Endothelial cell of umbilical vein (primary cell): ENCODE measurements around the gene CSNK1A1. TPM values are rescaled to one million over a fixed set of nuclear protein-coding genes. Genes with fewer than 3 reads are reported as not detected.

Source experiments
- BruUV-seq: library from RNA; stranded (reverse); fragments of 400-500 nt; replicated peaks from 2 replicates; lab custom pipeline; 2021; lab: Mats Ljungman, UMichigan
- CTCF ChIA-PET: fragments of 300-600, 350-600 bp; sonication (Branson Sonifier 250); formaldehyde crosslinking; loops from one replicate; lab custom pipeline; 2021; ENCODE audit warnings: antibody characterized with exemption, inconsistent platforms; lab: Charles Lee
- POLR2A ChIA-PET: fragments of 300-600, 350-600 bp; sonication (Branson Sonifier 250); formaldehyde crosslinking; loops from one replicate; lab custom pipeline; 2021; ENCODE audit warnings: antibody characterized with exemption, inconsistent platforms; lab: Charles Lee
- DNase-seq: peaks from one replicate; pipeline ENCODE4 v3.0.0-alpha.2; 2011; ENCODE audit warnings: low read depth, low spot score
- FAIRE-seq: peaks from 2 replicates; lab custom pipeline; 2011; peaks lifted over from hg19 to GRCh38; lab: Jason Lieb, UNC
- H2AFZ ChIP-seq: 2 replicates; pipeline ENCODE4 v1.6.0; 2012; ENCODE audit warnings: low read depth, low read length, control low read depth, inconsistent platforms
- H3K27ac ChIP-seq: 2 replicates; pipeline ENCODE4 v1.5.1; 2011; ENCODE audit warnings: low read depth, mild to moderate bottlenecking, control low read depth, low read length, moderate library complexity; ENCODE audit not compliant: insufficient read depth
- H3K27me3 ChIP-seq, 2 experiments: 2 replicates each; pipeline versions ENCODE4 v1.6.0 to v1.6.1; 2011; ENCODE audit warnings: low read length in 2 of 2, mixed read lengths in 1 of 2; ENCODE audit not compliant: control insufficient read depth in 2 of 2, insufficient read depth in 2 of 2
- H3K36me3 ChIP-seq, 2 experiments: 2 replicates in 1 of 2; 3 replicates in 1 of 2; pipeline ENCODE4 v1.5.1; 2011; ENCODE audit warnings: low read length in 2 of 2, mild to moderate bottlenecking in 1 of 2, moderate library complexity in 1 of 2; ENCODE audit not compliant: control insufficient read depth in 2 of 2, insufficient read depth in 2 of 2; ENCODE audit errors: extremely low read depth in 1 of 2
- H3K4me1 ChIP-seq: 3 replicates; pipeline ENCODE4 v1.5.1; 2011; ENCODE audit warnings: mild to moderate bottlenecking, low read length; ENCODE audit not compliant: control insufficient read depth, insufficient read depth; ENCODE audit errors: extremely low read depth
- H3K4me2 ChIP-seq: 2 replicates; pipeline ENCODE4 v1.6.1; 2011; ENCODE audit warnings: low read length, control low read depth, mixed read lengths; ENCODE audit not compliant: insufficient read depth
- H3K4me3 ChIP-seq, 3 experiments: fragments of 200-600 bp in 1 of 3; sonication (generic), shearing (Covaris generic) in 1 of 3; replicated peaks in 1 of 3; 2 replicates each; pipeline ENCODE4 v1.5.1; 2011 to 2016; ENCODE audit warnings: control low read depth in 3 of 3, low read length in 3 of 3, mild to moderate bottlenecking in 2 of 3, inconsistent platforms in 1 of 3, low read depth in 1 of 3, moderate library complexity in 1 of 3; ENCODE audit not compliant: insufficient read depth in 1 of 3
- H3K79me2 ChIP-seq: 2 replicates; pipeline ENCODE4 v1.6.0; 2012; ENCODE audit warnings: low read length, inconsistent platforms; ENCODE audit not compliant: control insufficient read depth, insufficient read depth
- H3K9ac ChIP-seq: replicated peaks from 2 replicates; pipeline ENCODE3; 2011; ENCODE audit warnings: low read length, control low read depth; ENCODE audit not compliant: insufficient read depth; ENCODE audit errors: extremely low read depth
- H3K9me1 ChIP-seq: replicated peaks from 3 replicates; pipeline ENCODE4 v1.6.0; 2011; ENCODE audit warnings: mild to moderate bottlenecking, low read length; ENCODE audit not compliant: control insufficient read depth, insufficient read depth; ENCODE audit errors: extremely low read depth
- H3K9me3 ChIP-seq: replicated peaks from 2 replicates; pipeline ENCODE4 v1.5.1; 2012; ENCODE audit warnings: low read length, inconsistent platforms; ENCODE audit not compliant: control insufficient read depth, insufficient read depth
- H4K20me1 ChIP-seq: replicated peaks from 2 replicates; pipeline ENCODE3; 2011; ENCODE audit warnings: mild to moderate bottlenecking, low read length; ENCODE audit not compliant: control insufficient read depth, insufficient read depth; ENCODE audit errors: extremely low read depth
- EZH2 ChIP-seq: IDR thresholded peaks from 2 replicates; pipeline ENCODE4 v1.6.1; 2012; ENCODE audit warnings: borderline replicate concordance, low read depth, mild to moderate bottlenecking, moderate library complexity, low read length, inconsistent platforms; ENCODE audit not compliant: severe bottlenecking
- FOS ChIP-seq: IDR thresholded peaks from 2 replicates; pipeline ENCODE4 v1.6.1; 2011; ENCODE audit warnings: mild to moderate bottlenecking, low read length, moderate library complexity, borderline replicate concordance; ENCODE audit not compliant: insufficient read depth
- GATA2 ChIP-seq: IDR thresholded peaks from 2 replicates; pipeline ENCODE4 v1.7.0; 2011; ENCODE audit warnings: low read depth, mild to moderate bottlenecking, moderate library complexity, mixed read lengths, low read length; ENCODE audit not compliant: insufficient read length, insufficient read depth
- JUN ChIP-seq: IDR thresholded peaks from 2 replicates; pipeline ENCODE4 v1.6.1; 2011; ENCODE audit warnings: borderline replicate concordance, low read depth; ENCODE audit not compliant: insufficient read length, insufficient read depth
- MYC ChIP-seq: IDR thresholded peaks from one replicate; pipeline ENCODE4 v1.6.1; 2011; ENCODE audit warnings: mild to moderate bottlenecking, low read depth, low read length
- POLR2A ChIP-seq: IDR thresholded peaks from 2 replicates; pipeline ENCODE4 v1.6.1; 2012; ENCODE audit warnings: low read depth, mild to moderate bottlenecking, control low read depth, low read length
- POLR2AphosphoS5 ChIP-seq: IDR thresholded peaks from 2 replicates; pipeline ENCODE4 v1.6.1; 2012; ENCODE audit warnings: low read depth, mild to moderate bottlenecking, control low read depth, low read length, moderate library complexity; ENCODE audit not compliant: insufficient read depth
- dilution Hi-C: fragments of 300-500 bp; cut with MboI; formaldehyde crosslinking; loops from one replicate; pipeline ENCODE4 v1.15.0; 2019; ENCODE audit warnings: low sequenced_read_pairs; ENCODE audit not compliant: extremely low pct_ligation_motif_present
- intact Hi-C: fragments of 100-400 bp; cut with micrococcal nuclease; formaldehyde crosslinking; loops from one replicate; pipeline ENCODE4 v1.10.0; 2022
- polyA plus RNA-seq, 4 experiments: library from polyadenylated mRNA; depleted of rRNA in 3 of 4; stranded (reverse) in 3 of 4; unstranded in 1 of 4; fragments of >200 nt; gene quantifications; 2 replicates each; pipeline versions ENCODE4 v1.2.1 to v1.2.3, GENCODE V29; 2011 to 2012; ENCODE audit warnings: missing spikeins in 1 of 4
- total RNA-seq: library from RNA; stranded (reverse); gene quantifications from 2 replicates; pipeline ENCODE4 v1.2.3, GENCODE V29; 2021
- TF ChIP-seq, protein P1 (sequence below): IDR thresholded peaks from 2 replicates; pipeline ENCODE4 v1.6.1; 2011; ENCODE audit not compliant: insufficient read depth, insufficient read length
- TF ChIP-seq, protein P2 (sequence below), 2 donors: IDR thresholded peaks; 1 replicate in 1 of 2; 2 replicates in 1 of 2; pipeline ENCODE4 v1.5.1; 2011; ENCODE audit warnings: low read length in 2 of 2, mild to moderate bottlenecking in 2 of 2, moderate library complexity in 2 of 2, control low read depth in 1 of 2, inconsistent platforms in 1 of 2, low read depth in 1 of 2; ENCODE audit not compliant: insufficient read depth in 1 of 2; ENCODE audit errors: extremely low read depth in 1 of 2

CSNK1A1 gene
- total and polyA plus RNA-seq, 2 donors (not counting 3 experiments of a cell fraction or from before 2014, with no cell fraction given): 74.1 to 253 TPM

DNA sequence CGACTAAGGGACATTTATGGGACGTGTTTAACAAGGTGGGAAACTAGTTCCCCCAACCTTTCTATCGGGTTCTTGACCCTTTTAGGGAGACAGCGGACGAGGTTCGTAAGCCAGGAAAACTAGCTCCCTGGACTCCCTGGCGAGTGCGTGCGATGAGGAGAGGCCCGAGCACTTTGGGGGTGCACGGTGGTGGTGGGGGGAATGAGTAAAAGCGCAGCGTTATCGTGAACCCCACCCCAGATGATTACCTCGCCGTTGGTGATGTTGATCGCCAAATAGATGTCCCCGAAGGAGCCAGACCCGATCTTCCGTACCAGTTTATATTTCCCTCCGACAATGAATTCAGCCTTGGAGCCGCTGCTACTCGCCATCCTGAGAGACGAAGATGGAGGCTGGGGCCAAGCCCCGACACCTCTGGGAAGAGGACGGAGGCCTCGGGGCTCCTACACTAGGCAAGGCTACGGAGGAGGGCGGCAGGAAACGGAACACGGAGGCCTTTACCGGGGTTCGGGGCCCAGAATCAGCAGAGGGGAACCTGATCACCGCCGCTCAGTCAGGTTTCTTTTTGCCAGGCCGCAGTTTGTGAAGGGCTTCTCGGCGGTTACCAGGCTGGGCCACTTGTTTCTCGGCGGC lies 529 bp downstream of the CSNK1A1 start:
- Histone ChIP-seq H3K9ac (peak overlapping the region; percentile 98), H4K20me1 (peaks cover 3% of the 10 kb centered on the region), H3K79me2 (peaks cover 55% of the 10 kb centered on the region), H3K27ac (peak overlapping the region; percentile 91), H3K9me1 (no peaks in the 10 kb centered on the region), H3K4me1 (peaks cover 35% of the 10 kb centered on the region), H3K36me3 (peaks cover 0 to 8% of the 10 kb centered on the region in 2 experiments), H2AFZ (no peak overlapping the region), H3K4me3 (peak overlapping the region; percentile 81 to 97 (median 85)), H3K9me3 (no peaks in the 10 kb centered on the region), H3K4me2 (peak overlapping the region; percentile 100), H3K27me3 (no peaks in the 10 kb centered on the region)
- FAIRE-seq: no peak
- dilution Hi-C loops (no loop called here), intact Hi-C loops (loop anchor here (1.0 to 2.0 kb wide), 5 partner anchors 11 to 108 kb away; no protein-coding TSS in a partner anchor)
- TF ChIP-seq MYC (no peak), GATA2 (no peak), POLR2AphosphoS5 (no peak), EZH2 (no peak), FOS (no peak), POLR2A (no peak), JUN (no peak)
- TF ChIP-seq, protein P1, sequence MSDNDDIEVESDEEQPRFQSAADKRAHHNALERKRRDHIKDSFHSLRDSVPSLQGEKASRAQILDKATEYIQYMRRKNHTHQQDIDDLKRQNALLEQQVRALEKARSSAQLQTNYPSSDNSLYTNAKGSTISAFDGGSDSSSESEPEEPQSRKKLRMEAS: no peak
- TF ChIP-seq, protein P2, sequence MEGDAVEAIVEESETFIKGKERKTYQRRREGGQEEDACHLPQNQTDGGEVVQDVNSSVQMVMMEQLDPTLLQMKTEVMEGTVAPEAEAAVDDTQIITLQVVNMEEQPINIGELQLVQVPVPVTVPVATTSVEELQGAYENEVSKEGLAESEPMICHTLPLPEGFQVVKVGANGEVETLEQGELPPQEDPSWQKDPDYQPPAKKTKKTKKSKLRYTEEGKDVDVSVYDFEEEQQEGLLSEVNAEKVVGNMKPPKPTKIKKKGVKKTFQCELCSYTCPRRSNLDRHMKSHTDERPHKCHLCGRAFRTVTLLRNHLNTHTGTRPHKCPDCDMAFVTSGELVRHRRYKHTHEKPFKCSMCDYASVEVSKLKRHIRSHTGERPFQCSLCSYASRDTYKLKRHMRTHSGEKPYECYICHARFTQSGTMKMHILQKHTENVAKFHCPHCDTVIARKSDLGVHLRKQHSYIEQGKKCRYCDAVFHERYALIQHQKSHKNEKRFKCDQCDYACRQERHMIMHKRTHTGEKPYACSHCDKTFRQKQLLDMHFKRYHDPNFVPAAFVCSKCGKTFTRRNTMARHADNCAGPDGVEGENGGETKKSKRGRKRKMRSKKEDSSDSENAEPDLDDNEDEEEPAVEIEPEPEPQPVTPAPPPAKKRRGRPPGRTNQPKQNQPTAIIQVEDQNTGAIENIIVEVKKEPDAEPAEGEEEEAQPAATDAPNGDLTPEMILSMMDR (IDR thresholded peaks at IDR 0.05; ENCODE audit: extremely low read depth in 1 of 2, insufficient read depth in 1 of 2, low read depth in 1 of 2, low read length in 2 of 2): no peak
- no peak for DNase-seq
- POLR2A ChIA-PET: interaction anchor here (1.6 to 3.4 kb wide), 3 partner anchors 11 to 100 kb away, joined by 4 to 34 read pairs (median 13); no protein-coding TSS in a partner anchor
- CTCF ChIA-PET: interaction anchor here (0.7 to 3.4 kb wide), 16 partner anchors 7 to 116 kb away, joined by 3 to 40 read pairs (median 7); no protein-coding TSS in a partner anchor
- BruUV-seq: TSS peak; percentile 59
